Astrocyte (in vitro differentiated cells and primary cell): Measurements from ENCODE around the gene SOCS1. TPM values are rescaled to one million over a fixed set of nuclear protein-coding genes. Genes with fewer than 3 reads are reported as not detected.

Source experiments
- DNase-seq: peaks from one replicate; pipeline ENCODE4 v3.0.0-alpha.2; 2010; ENCODE audit warnings: low read depth
- FAIRE-seq: peaks from 2 replicates; lab custom pipeline; 2011; peaks lifted over from hg19 to GRCh38; lab: Jason Lieb, UNC
- H2AFZ ChIP-seq: 2 replicates; pipeline ENCODE4 v1.6.0; 2012; ENCODE audit warnings: low read depth, low read length, inconsistent platforms
- H3K27ac ChIP-seq: 2 replicates; pipeline ENCODE4 v1.5.1; 2011; ENCODE audit warnings: low read depth, low read length, inconsistent platforms
- H3K27me3 ChIP-seq: 2 replicates; pipeline ENCODE4 v1.6.0; 2011; ENCODE audit warnings: low read length, inconsistent platforms; ENCODE audit not compliant: insufficient read depth
- H3K36me3 ChIP-seq: 2 replicates; pipeline ENCODE4 v1.5.1; 2011; ENCODE audit warnings: low read length, inconsistent platforms; ENCODE audit not compliant: insufficient read depth
- H3K4me1 ChIP-seq: 2 replicates; pipeline ENCODE4 v1.5.1; 2011; ENCODE audit warnings: low read length, inconsistent platforms; ENCODE audit not compliant: insufficient read depth
- H3K4me2 ChIP-seq: 2 replicates; pipeline ENCODE4 v1.6.0; 2012; ENCODE audit warnings: low read length, inconsistent platforms
- H3K4me3 ChIP-seq: 2 replicates; pipeline ENCODE4 v1.5.1; 2011; ENCODE audit warnings: low read depth, mild to moderate bottlenecking, low read length, inconsistent platforms; ENCODE audit not compliant: insufficient read depth
- H3K79me2 ChIP-seq: 2 replicates; pipeline ENCODE4 v1.6.0; 2012; ENCODE audit warnings: mild to moderate bottlenecking, low read length, inconsistent platforms; ENCODE audit not compliant: insufficient read depth
- H3K9ac ChIP-seq: 2 replicates; pipeline ENCODE4 v1.6.0; 2012; ENCODE audit warnings: mild to moderate bottlenecking, low read length, inconsistent platforms
- H3K9me3 ChIP-seq: 2 replicates; pipeline ENCODE4 v1.5.1; 2012; ENCODE audit warnings: low read depth, mild to moderate bottlenecking, low read length, inconsistent platforms; ENCODE audit not compliant: insufficient read depth
- H4K20me1 ChIP-seq: 2 replicates; pipeline ENCODE4 v1.6.0; 2012; ENCODE audit warnings: low read length, inconsistent platforms; ENCODE audit not compliant: insufficient read depth
- H3K27ac Mint-ChIP-seq: one replicate; pipeline ENCODE4 v1.8.0; 2021; ENCODE audit warnings: mild to moderate bottlenecking, mixed read lengths; ENCODE audit not compliant: unreplicated experiment
- H3K27me3 Mint-ChIP-seq: one replicate; pipeline ENCODE4 v1.8.0; 2021; ENCODE audit warnings: low read depth, mixed read lengths; ENCODE audit not compliant: unreplicated experiment
- H3K36me3 Mint-ChIP-seq: one replicate; pipeline ENCODE4 v1.8.0; 2021; ENCODE audit warnings: low read depth, mixed read lengths; ENCODE audit not compliant: unreplicated experiment
- H3K4me1 Mint-ChIP-seq: one replicate; pipeline ENCODE4 v1.8.0; 2021; ENCODE audit warnings: low read depth, mixed read lengths; ENCODE audit not compliant: unreplicated experiment
- H3K4me3 Mint-ChIP-seq: one replicate; pipeline ENCODE4 v1.8.0; 2021; ENCODE audit warnings: mild to moderate bottlenecking, moderate library complexity, mixed read lengths; ENCODE audit not compliant: unreplicated experiment
- H3K9me3 Mint-ChIP-seq: one replicate; pipeline ENCODE4 v1.8.0; 2021; ENCODE audit warnings: mild to moderate bottlenecking, mixed read lengths; ENCODE audit not compliant: unreplicated experiment
- CTCF ChIP-seq: IDR thresholded peaks from 2 replicates; pipeline ENCODE4 v1.5.1; 2011; ENCODE audit warnings: low read depth, mild to moderate bottlenecking, inconsistent platforms, low read length, moderate library complexity; ENCODE audit not compliant: insufficient read depth
- EZH2 ChIP-seq: IDR thresholded peaks from 2 replicates; pipeline ENCODE4 v1.6.1; 2012; ENCODE audit warnings: mild to moderate bottlenecking, low read length, inconsistent platforms; ENCODE audit not compliant: insufficient read depth
- total RNA-seq: library from RNA; stranded (reverse); gene quantifications from 2 replicates; pipeline ENCODE4 v1.2.1, GENCODE V29; 2021

Gene SOCS1
- total RNA-seq, 1 donor from 2014 or later = 16.0 TPM

- H2AFZ ChIP-seq = no peak overlapping the region
- peaks cover under 1% of the 10 kb centered on the region for H3K79me2 ChIP-seq
- DNase-seq (no peak), FAIRE-seq (no peak)
- no peak overlapping the region for H3K4me2 ChIP-seq
- no peak overlapping the region for H3K4me3 Mint-ChIP-seq
- no peak for TF ChIP-seq EZH2
- no peak for TF ChIP-seq CTCF
- no peaks in the 10 kb centered on the region for H4K20me1 ChIP-seq
- H3K4me1 Mint-ChIP-seq = peaks cover 9% of the 10 kb centered on the region
- H3K36me3 ChIP-seq = no peaks in the 10 kb centered on the region
- H3K27ac ChIP-seq = no peak overlapping the region
- no peak overlapping the region for H3K4me3 ChIP-seq
- H3K4me1 ChIP-seq = peaks cover 8% of the 10 kb centered on the region
- no peaks in the 10 kb centered on the region for H3K9me3 ChIP-seq
- H3K36me3 Mint-ChIP-seq = no peaks in the 10 kb centered on the region
- H3K27me3 Mint-ChIP-seq = peaks cover 44% of the 10 kb centered on the region
- H3K27ac Mint-ChIP-seq = no peak overlapping the region
- no peaks in the 10 kb centered on the region for H3K27me3 ChIP-seq
- no peak overlapping the region for H3K9ac ChIP-seq
- H3K9me3 Mint-ChIP-seq = no peaks in the 10 kb centered on the region
Measured at GRCh38 chr16:11260596-11260966, 4.6 kb upstream of the SOCS1 start.

GRCh38 chr16:11259655-11260595, 3.9 kb upstream of the SOCS1 start:
- FAIRE-seq = no peak
- H3K4me2 ChIP-seq = no peak overlapping the region

More at GRCh38 chr16:11259655-11260595, 3.9 kb upstream of the SOCS1 start:
- Histone ChIP-seq H3K4me3 (no peak overlapping the region), H3K4me1 (peaks cover 8% of the 10 kb centered on the region), H3K9ac (no peak overlapping the region), H3K79me2 (peaks cover 7% of the 10 kb centered on the region), H3K36me3 (no peaks in the 10 kb centered on the region), H3K27ac (no peak overlapping the region), H3K9me3 (no peaks in the 10 kb centered on the region), H4K20me1 (peaks cover 5% of the 10 kb centered on the region), H3K27me3 (no peaks in the 10 kb centered on the region), H2AFZ (no peak overlapping the region)
- H3K4me1 Mint-ChIP-seq = peaks cover 9% of the 10 kb centered on the region
- H3K4me3 Mint-ChIP-seq = no peak overlapping the region
- H3K27me3 Mint-ChIP-seq = peaks cover 39% of the 10 kb centered on the region
- DNase-seq = no peak
- no peaks in the 10 kb centered on the region for H3K9me3 Mint-ChIP-seq
- H3K36me3 Mint-ChIP-seq = no peaks in the 10 kb centered on the region
- no peak overlapping the region for H3K27ac Mint-ChIP-seq
- TF ChIP-seq EZH2 (no peak), CTCF (no peak)
